Erythroblast (primary cell): ENCODE results near the gene HADH.
"Not testable (repeated sequence)": the region's sequence is repeated elsewhere in the genome, so short reads cannot be mapped to it uniquely, and the experiment has no call there.

Source experiments
- GATA1 ChIP-seq: IDR thresholded peaks from 2 replicates; pipeline ENCODE4 v1.6.1; 2011; ENCODE audit warnings: low read depth, mild to moderate bottlenecking, control low read depth, low read length, moderate library complexity
- POLR2A ChIP-seq: IDR thresholded peaks from 2 replicates; pipeline ENCODE4 v1.6.1; 2011; ENCODE audit warnings: mild to moderate bottlenecking, low read length

- not testable (repeated sequence) for TF ChIP-seq POLR2A, GATA1
These were observed 21.8 kb upstream of the HADH start for GRCh38 chr4:107967921-107968320.
